HUES48 (cell line): ENCODE data around the gene IGDCC3.

Experiments
- H3K27ac ChIP-seq: one replicate; pipeline ENCODE4 v1.7.0; 2013; ENCODE audit warnings: low read depth, low read length, inconsistent platforms
- H3K27me3 ChIP-seq: 2 replicates; pipeline ENCODE4 v1.6.1; 2013; ENCODE audit warnings: mild to moderate bottlenecking, low read length; ENCODE audit not compliant: control insufficient read depth, insufficient read depth
- H3K36me3 ChIP-seq: 2 replicates; pipeline ENCODE4 v1.6.1; 2013; ENCODE audit warnings: low read length; ENCODE audit not compliant: control insufficient read depth, insufficient read depth
- H3K4me1 ChIP-seq: 2 replicates; pipeline ENCODE4 v1.6.1; 2013; ENCODE audit warnings: mild to moderate bottlenecking, low read length; ENCODE audit not compliant: control insufficient read depth, insufficient read depth
- H3K4me3 ChIP-seq: 2 replicates; pipeline ENCODE4 v1.5.1; 2013; ENCODE audit warnings: mild to moderate bottlenecking, low read depth, low read length
- H3K9ac ChIP-seq: 2 replicates; pipeline ENCODE4 v1.6.1; 2013; ENCODE audit warnings: mild to moderate bottlenecking, low read depth, low read length, moderate library complexity
- H3K9me3 ChIP-seq: 2 replicates; pipeline ENCODE4 v1.6.1; 2013; ENCODE audit warnings: low read length; ENCODE audit not compliant: control insufficient read depth, insufficient read depth

The IGDCC3 gene

DNA sequence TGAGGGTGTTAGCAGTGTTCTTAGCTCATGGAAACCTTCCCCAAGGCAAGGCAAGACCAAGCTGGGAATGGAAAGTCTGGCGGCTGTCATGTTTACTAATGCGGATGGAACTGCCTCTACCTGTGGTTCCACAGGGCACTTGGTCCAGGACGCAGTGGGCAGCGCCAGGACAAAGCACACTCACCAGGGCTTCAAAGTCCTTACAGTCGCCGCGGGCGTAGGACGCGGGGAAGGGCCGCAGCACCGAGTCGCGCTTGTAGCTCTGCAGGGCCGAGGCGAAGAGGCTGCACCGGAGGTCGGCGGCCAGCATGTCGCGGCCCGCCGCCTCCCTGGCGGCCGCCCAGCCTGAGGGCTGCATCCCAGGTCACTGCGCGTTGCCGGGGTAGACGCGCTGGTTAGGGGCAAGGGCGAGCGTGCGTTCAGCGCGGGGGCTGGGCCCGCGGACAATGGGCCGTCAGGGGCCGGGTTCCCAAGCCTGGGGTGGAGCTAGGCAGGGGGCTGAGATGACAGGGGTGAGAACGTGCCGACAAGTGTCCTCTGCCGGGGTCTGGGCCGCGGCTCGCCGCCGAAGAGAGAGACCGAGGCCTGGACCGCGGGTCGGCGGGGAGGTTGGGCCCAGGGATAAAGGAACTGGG is 91.6 kb downstream of the IGDCC3 start:
- Histone ChIP-seq H3K9me3 (no peaks in the 10 kb centered on the region), H3K27ac (peak overlapping the region; percentile 69), H3K36me3 (no peaks in the 10 kb centered on the region), H3K4me3 (peak overlapping the region; percentile 66), H3K27me3 (peaks cover 14% of the 10 kb centered on the region), H3K9ac (peak overlapping the region; percentile 22; the same call in 1 of the 2 replicates), H3K4me1 (peaks cover 12% of the 10 kb centered on the region)

DNA sequence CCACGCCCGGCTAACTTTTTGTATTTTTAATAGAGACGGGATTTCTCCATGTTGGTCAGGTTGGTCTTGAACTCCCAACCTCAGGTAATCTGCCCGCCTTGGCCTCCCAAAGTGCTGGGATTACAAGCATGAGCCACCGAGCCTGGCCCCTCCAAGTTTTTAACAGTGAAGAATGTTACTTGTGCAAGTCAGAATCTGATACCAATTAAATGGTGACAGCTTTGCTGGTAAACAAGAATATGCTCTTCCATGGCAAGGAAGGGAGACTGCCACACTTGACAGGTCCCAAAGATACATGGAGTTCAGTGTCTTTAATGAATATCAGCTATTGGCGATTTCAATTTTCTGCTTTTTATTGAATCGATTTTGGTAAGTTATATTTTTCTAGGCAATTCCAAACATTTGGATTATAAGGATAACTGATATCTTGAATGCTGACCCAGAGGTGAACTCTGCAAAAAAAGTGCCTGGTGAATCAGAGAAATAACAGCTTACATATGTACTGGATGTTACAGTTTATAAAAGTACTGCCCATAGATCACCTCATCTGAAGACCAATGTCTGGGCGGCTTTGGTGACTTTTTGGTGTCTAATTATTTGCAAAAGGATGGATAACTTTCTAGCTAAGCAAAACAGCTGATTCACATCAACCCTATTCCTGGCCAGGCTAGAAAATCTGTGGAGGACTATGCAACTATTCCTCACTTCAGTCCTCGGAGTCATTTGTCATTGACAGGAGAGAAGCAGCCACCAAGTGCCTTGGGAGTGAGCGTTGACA is 92.3 kb downstream of the IGDCC3 start:
- Histone ChIP-seq H3K36me3 (no peaks in the 10 kb centered on the region), H3K4me1 (peaks cover 12% of the 10 kb centered on the region), H3K27me3 (peaks cover 14% of the 10 kb centered on the region), H3K9ac (no peak overlapping the region), H3K4me3 (peak overlapping the region; percentile 66), H3K9me3 (no peaks in the 10 kb centered on the region), H3K27ac (peak overlapping the region; percentile 69)

DNA sequence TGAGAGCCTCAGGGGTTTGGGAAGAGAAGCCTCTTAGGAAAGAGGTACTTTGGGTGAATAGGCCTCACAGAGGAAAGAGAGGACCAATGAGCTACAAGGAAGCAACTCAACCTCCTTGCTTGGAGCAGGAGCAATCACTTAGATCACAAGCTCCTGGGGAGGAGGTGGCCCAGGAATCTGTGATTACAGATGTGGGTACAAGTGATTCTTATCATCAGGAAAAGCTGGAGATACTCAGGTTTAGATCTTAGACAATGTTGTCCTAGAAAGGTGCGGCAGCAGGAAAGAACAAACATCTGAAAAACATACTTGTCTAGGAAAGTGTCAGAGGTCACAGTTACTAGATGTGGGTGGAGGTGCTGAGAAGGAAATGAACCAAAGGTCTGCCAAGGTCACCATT is 99.3 kb downstream of the IGDCC3 start:
- H3K27me3 ChIP-seq = no peaks in the 10 kb centered on the region
- no peaks in the 10 kb centered on the region for H3K9me3 ChIP-seq
- no peak overlapping the region for H3K27ac ChIP-seq
- no peaks in the 10 kb centered on the region for H3K36me3 ChIP-seq
- H3K4me1 ChIP-seq = no peaks in the 10 kb centered on the region
- H3K9ac ChIP-seq = no peak overlapping the region
- H3K4me3 ChIP-seq = no peak overlapping the region
